ENCODE data around the gene TDRD7.
A peak's percentile ranks its signal among the peaks of the same experiment; 100 is the strongest.
"Not testable (repeated sequence)": the region's sequence is repeated elsewhere in the genome, so short reads cannot be mapped to it uniquely, and the experiment has no call there.

The TDRD7 gene

GRCh38 chr9:97487861-97488260 is 76.0 kb downstream of the TDRD7 start:
- no peaks in the 10 kb centered on the region for H3K27me3 Mint-ChIP-seq

GRCh38 chr9:97491216-97491999 is 79.5 kb downstream of the TDRD7 start:
- DNase-seq (ENCODE audit: low spot score in 2 of 2), result no peak
- no peak overlapping the region for H3K4me3 Mint-ChIP-seq
- H3K27ac Mint-ChIP-seq, result no peak overlapping the region
- H3K9me3 Mint-ChIP-seq, result peaks cover 2% of the 10 kb centered on the region
- peaks cover 56% of the 10 kb centered on the region for H3K36me3 Mint-ChIP-seq
- no peaks in the 10 kb centered on the region for H3K27me3 Mint-ChIP-seq
- no peaks in the 10 kb centered on the region for H3K4me1 Mint-ChIP-seq
- ATAC-seq (ENCODE audit: low read depth), result no peak

More at GRCh38 chr9:97487861-97488260, 76.0 kb downstream of the TDRD7 start:
- peaks cover 57% of the 10 kb centered on the region for H3K36me3 Mint-ChIP-seq
- H3K4me1 Mint-ChIP-seq, result no peaks in the 10 kb centered on the region
- no peak for DNase-seq (ENCODE audit: low spot score in 2 of 2)
- H3K4me3 Mint-ChIP-seq, result no peak overlapping the region
- peaks cover 2% of the 10 kb centered on the region for H3K9me3 Mint-ChIP-seq
- H3K27ac Mint-ChIP-seq, result no peak overlapping the region
- no peak for ATAC-seq (ENCODE audit: low read depth)

- not testable (repeated sequence) for H3K27ac Mint-ChIP-seq; ATAC-seq (ENCODE audit: low read depth); H3K27me3 Mint-ChIP-seq; H3K9me3 Mint-ChIP-seq; H3K4me1 Mint-ChIP-seq; H3K4me3 Mint-ChIP-seq; DNase-seq (ENCODE audit: low spot score in 2 of 2)
- H3K36me3 Mint-ChIP-seq, result peaks cover 22% of the 10 kb centered on the region
These were observed 85.9 kb downstream of the TDRD7 start for GRCh38 chr9:97497558-97498375.

- not testable (repeated sequence) for H3K4me3 Mint-ChIP-seq
- peaks cover 10% of the 10 kb centered on the region for H3K4me1 Mint-ChIP-seq
These were observed 87.0 kb downstream of the TDRD7 start for GRCh38 chr9:97498846-97499245.

GRCh38 chr9:97500263-97500662 is 88.4 kb downstream of the TDRD7 start:
- H3K4me3 Mint-ChIP-seq, result peak overlapping the region; percentile 51
- H3K9me3 Mint-ChIP-seq, result peaks cover 3% of the 10 kb centered on the region
- DNase-seq (ENCODE audit: low spot score in 2 of 2) (no peak), ATAC-seq (ENCODE audit: low read depth) (no peak)
- peaks cover 10% of the 10 kb centered on the region for H3K4me1 Mint-ChIP-seq
- no peak overlapping the region for H3K27ac Mint-ChIP-seq
- H3K27me3 Mint-ChIP-seq, result peaks cover 20% of the 10 kb centered on the region
- peaks cover 18% of the 10 kb centered on the region for H3K36me3 Mint-ChIP-seq

More at GRCh38 chr9:97498846-97499245, 87.0 kb downstream of the TDRD7 start:
- H3K36me3 Mint-ChIP-seq, result peaks cover 18% of the 10 kb centered on the region
- H3K27ac Mint-ChIP-seq; ATAC-seq (ENCODE audit: low read depth); DNase-seq (ENCODE audit: low spot score in 2 of 2); H3K9me3 Mint-ChIP-seq: not testable (repeated sequence)
- H3K27me3 Mint-ChIP-seq, result peaks cover 17% of the 10 kb centered on the region

- peak overlapping the region; percentile 64 for H3K4me3 Mint-ChIP-seq
- peaks cover 10% of the 10 kb centered on the region for H3K4me1 Mint-ChIP-seq
- no peak overlapping the region for H3K27ac Mint-ChIP-seq
- ATAC-seq (ENCODE audit: low read depth), result no peak
- H3K9me3 Mint-ChIP-seq, result peaks cover 3% of the 10 kb centered on the region
- H3K27me3 Mint-ChIP-seq, result peaks cover 20% of the 10 kb centered on the region
- DNase-seq (ENCODE audit: low spot score in 2 of 2), result no peak
- peaks cover 13% of the 10 kb centered on the region for H3K36me3 Mint-ChIP-seq
These were observed 88.9 kb downstream of the TDRD7 start for GRCh38 chr9:97500765-97501176.

GRCh38 chr9:97501177-97501971 is 89.5 kb downstream of the TDRD7 start, which contains the start of gene TMOD1:
Gene TMOD1 (plus strand): TSS chr9:97501666. CDS start chr9:97524189, 22,523 bp downstream.
- ATAC-seq (ENCODE audit: low read depth) (peak; percentile 79), DNase-seq (ENCODE audit: low spot score in 2 of 2) (peak; percentile 14 to 37)
- peaks cover 10% of the 10 kb centered on the region for H3K4me1 Mint-ChIP-seq
- no peak within 1 kb of the TSS for H3K27ac Mint-ChIP-seq
- H3K9me3 Mint-ChIP-seq, result peaks cover 3% of the 10 kb centered on the region
- peaks cover 20% of the 10 kb centered on the region for H3K27me3 Mint-ChIP-seq
- peak within 1 kb of the TSS; percentile 77 for H3K4me3 Mint-ChIP-seq
- peaks cover 9% of the 10 kb centered on the region for H3K36me3 Mint-ChIP-seq

GRCh38 chr9:97501972-97502221 is 90.0 kb downstream of the TDRD7 start:
- H3K27me3 Mint-ChIP-seq, result peaks cover 18% of the 10 kb centered on the region
- H3K36me3 Mint-ChIP-seq, result peaks cover 3% of the 10 kb centered on the region
- H3K27ac Mint-ChIP-seq, result no peak overlapping the region
- H3K9me3 Mint-ChIP-seq, result peaks cover under 1% of the 10 kb centered on the region
- ATAC-seq (ENCODE audit: low read depth), result peak; percentile 27
- H3K4me3 Mint-ChIP-seq, result no peak overlapping the region
- peak in 1 of 2 donors; percentile 5 for DNase-seq (ENCODE audit: low spot score in 2 of 2)
- H3K4me1 Mint-ChIP-seq, result peaks cover 10% of the 10 kb centered on the region

GRCh38 chr9:97502222-97502983 is 90.5 kb downstream of the TDRD7 start:
- ATAC-seq (ENCODE audit: low read depth) (peak; percentile 25), DNase-seq (ENCODE audit: low spot score in 2 of 2) (peak in 1 of 2 donors; percentile 27)
- peaks cover 10% of the 10 kb centered on the region for H3K4me1 Mint-ChIP-seq
- no peaks in the 10 kb centered on the region for H3K9me3 Mint-ChIP-seq
- peak overlapping the region; percentile 77 for H3K4me3 Mint-ChIP-seq
- no peaks in the 10 kb centered on the region for H3K36me3 Mint-ChIP-seq
- H3K27ac Mint-ChIP-seq, result no peak overlapping the region
- peaks cover 18% of the 10 kb centered on the region for H3K27me3 Mint-ChIP-seq

- H3K9me3 Mint-ChIP-seq, result no peaks in the 10 kb centered on the region
- H3K27me3 Mint-ChIP-seq, result peaks cover 18% of the 10 kb centered on the region
- H3K4me3 Mint-ChIP-seq, result peak overlapping the region; percentile 77
- ATAC-seq (ENCODE audit: low read depth) (no peak), DNase-seq (ENCODE audit: low spot score in 2 of 2) (no peak)
- H3K4me1 Mint-ChIP-seq, result peaks cover 10% of the 10 kb centered on the region
- no peaks in the 10 kb centered on the region for H3K36me3 Mint-ChIP-seq
- H3K27ac Mint-ChIP-seq, result no peak overlapping the region
These were observed 91.3 kb downstream of the TDRD7 start for GRCh38 chr9:97502984-97503861.

- H3K27me3 Mint-ChIP-seq, result peaks cover 16% of the 10 kb centered on the region
These were observed 91.9 kb downstream of the TDRD7 start for GRCh38 chr9:97503862-97504210.

GRCh38 chr9:97504381-97505216 is 92.7 kb downstream of the TDRD7 start:
- no peaks in the 10 kb centered on the region for H3K9me3 Mint-ChIP-seq
- H3K4me1 Mint-ChIP-seq, result peaks cover 10% of the 10 kb centered on the region
- H3K27me3 Mint-ChIP-seq, result peaks cover 16% of the 10 kb centered on the region

More at GRCh38 chr9:97503862-97504210, 91.9 kb downstream of the TDRD7 start:
- ATAC-seq (ENCODE audit: low read depth) (no peak), DNase-seq (ENCODE audit: low spot score in 2 of 2) (no peak)
- Mint-ChIP-seq H3K4me3 (no peak overlapping the region), H3K9me3 (no peaks in the 10 kb centered on the region), H3K27ac (no peak overlapping the region), H3K36me3 (no peaks in the 10 kb centered on the region), H3K4me1 (peaks cover 10% of the 10 kb centered on the region)

More at GRCh38 chr9:97504381-97505216, 92.7 kb downstream of the TDRD7 start:
- H3K36me3 Mint-ChIP-seq, result no peaks in the 10 kb centered on the region
- H3K4me3 Mint-ChIP-seq, result no peak overlapping the region
- ATAC-seq (ENCODE audit: low read depth) (no peak), DNase-seq (ENCODE audit: low spot score in 2 of 2) (no peak)
- no peak overlapping the region for H3K27ac Mint-ChIP-seq
